ENCODE results near the gene CDKAL1.

Gene CDKAL1

DNA sequence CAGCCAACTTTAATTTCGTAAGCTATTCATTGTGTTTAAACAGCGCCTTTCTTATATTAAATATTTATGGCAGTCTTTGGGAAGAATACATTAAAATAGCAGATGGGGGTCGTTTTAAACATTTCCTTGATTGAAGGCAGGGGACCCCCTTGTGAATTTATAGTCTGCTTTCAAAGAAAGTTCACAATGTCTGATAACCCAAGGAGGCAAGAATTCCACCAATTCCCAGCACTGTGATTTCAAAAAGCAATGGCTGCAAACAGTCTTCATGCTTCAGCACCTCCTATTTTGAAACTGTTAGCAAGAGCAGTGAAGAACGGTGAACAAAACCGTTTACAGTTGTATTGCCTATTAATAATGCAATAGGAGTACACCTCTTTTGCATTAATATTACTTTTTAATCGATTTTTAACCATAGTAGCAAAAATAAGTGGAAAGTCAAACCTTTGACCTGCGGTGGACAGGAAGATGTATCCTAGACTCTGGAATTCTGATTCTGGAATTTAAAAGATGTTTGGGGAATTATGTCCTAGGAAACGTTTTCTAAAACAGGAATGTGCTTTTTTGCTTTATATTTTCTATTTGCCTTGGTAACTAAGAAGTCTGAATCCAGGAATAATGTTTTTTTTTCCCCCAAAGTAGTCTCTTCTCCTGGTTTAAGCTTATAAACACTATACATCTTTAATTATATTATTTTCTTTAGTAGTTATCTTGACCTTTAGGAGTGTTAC is 393.0 kb downstream of the CDKAL1 start:
- FAIRE-seq = no peak
- DNase-seq (ENCODE audit: insufficient read length, low spot score) = no peak
- TF ChIP-seq SPI1 (IDR thresholded peaks at IDR 0.05; ENCODE audit: low read depth, low read length) (no peak), TAF1 (IDR thresholded peaks at IDR 0.05; ENCODE audit: low read depth, low read length) (no peak), PAX5 (IDR thresholded peaks at IDR 0.05; ENCODE audit: insufficient read depth, low read length, severe bottlenecking) (no peak), POLR2A (IDR thresholded peaks at IDR 0.05; ENCODE audit: low read depth, low read length) (no peak), POU2F2 (IDR thresholded peaks at IDR 0.05; ENCODE audit: low read depth, low read length) (no peak), POLR2AphosphoS5 (IDR thresholded peaks at IDR 0.05; ENCODE audit: low read depth, low read length) (no peak)

GRCh38 chr6:20929283-20929682 is 395.0 kb downstream of the CDKAL1 start:
- TF ChIP-seq POLR2AphosphoS5 (IDR thresholded peaks at IDR 0.05; ENCODE audit: low read depth, low read length) = no peak
- TF ChIP-seq PAX5 (IDR thresholded peaks at IDR 0.05; ENCODE audit: insufficient read depth, low read length, severe bottlenecking) = no peak
- TF ChIP-seq POLR2A (IDR thresholded peaks at IDR 0.05; ENCODE audit: low read depth, low read length) = no peak
- TF ChIP-seq POU2F2 (IDR thresholded peaks at IDR 0.05; ENCODE audit: low read depth, low read length) = no peak
- TF ChIP-seq TAF1 (IDR thresholded peaks at IDR 0.05; ENCODE audit: low read depth, low read length) = no peak
- no peak for TF ChIP-seq SPI1 (IDR thresholded peaks at IDR 0.05; ENCODE audit: low read depth, low read length)
- FAIRE-seq (no peak), DNase-seq (ENCODE audit: insufficient read length, low spot score) (no peak)

DNA sequence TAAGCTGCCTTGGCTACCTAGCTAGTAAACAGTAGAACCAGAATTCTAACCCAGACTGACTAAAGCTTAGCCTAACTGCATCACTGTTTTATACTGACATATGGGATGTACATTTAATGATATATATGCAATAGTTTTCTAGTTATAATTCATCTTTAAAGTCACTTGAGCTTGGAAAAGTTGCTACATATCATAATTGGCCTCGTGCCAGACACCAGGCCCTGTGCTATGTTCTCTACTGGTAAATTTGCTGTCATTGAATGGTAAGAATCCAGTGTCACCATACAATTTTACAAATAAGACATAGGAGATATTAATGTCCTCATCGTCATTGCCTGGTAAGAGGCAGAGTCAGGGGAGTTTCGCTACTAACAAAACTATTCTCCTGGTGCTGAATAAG is 396.8 kb downstream of the CDKAL1 start:
- DNase-seq (ENCODE audit: insufficient read length, low spot score) (no peak), FAIRE-seq (no peak)
- TF ChIP-seq SPI1 (IDR thresholded peaks at IDR 0.05; ENCODE audit: low read depth, low read length) (no peak), POLR2A (IDR thresholded peaks at IDR 0.05; ENCODE audit: low read depth, low read length) (no peak), PAX5 (IDR thresholded peaks at IDR 0.05; ENCODE audit: insufficient read depth, low read length, severe bottlenecking) (no peak), POU2F2 (IDR thresholded peaks at IDR 0.05; ENCODE audit: low read depth, low read length) (no peak)

DNA sequence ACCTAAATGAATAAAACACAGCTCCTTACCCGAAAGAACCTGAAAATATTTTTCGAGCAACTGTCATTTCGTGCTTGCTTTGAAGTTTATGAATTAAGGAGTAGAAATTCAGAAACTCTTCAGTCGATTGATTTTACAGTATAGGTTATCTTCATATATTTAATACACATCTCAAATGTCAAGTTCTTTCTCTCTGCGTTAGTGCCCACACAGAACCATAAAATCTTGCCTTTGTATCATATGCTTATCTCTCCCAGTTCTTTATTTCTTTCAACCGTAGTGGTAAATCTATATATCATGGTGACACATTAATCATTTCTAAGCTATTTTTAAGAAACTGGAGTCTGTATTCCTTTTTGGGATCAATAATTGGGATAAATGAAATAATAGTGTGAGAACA is 397.5 kb downstream of the CDKAL1 start:
- TF ChIP-seq POLR2AphosphoS5 (IDR thresholded peaks at IDR 0.05; ENCODE audit: low read depth, low read length) (no peak), POU2F2 (IDR thresholded peaks at IDR 0.05; ENCODE audit: low read depth, low read length) (no peak), SPI1 (IDR thresholded peaks at IDR 0.05; ENCODE audit: low read depth, low read length) (no peak), POLR2A (IDR thresholded peaks at IDR 0.05; ENCODE audit: low read depth, low read length) (no peak), PAX5 (IDR thresholded peaks at IDR 0.05; ENCODE audit: insufficient read depth, low read length, severe bottlenecking) (no peak), TAF1 (IDR thresholded peaks at IDR 0.05; ENCODE audit: low read depth, low read length) (no peak)
- DNase-seq (ENCODE audit: insufficient read length, low spot score) (no peak), FAIRE-seq (no peak)

DNA sequence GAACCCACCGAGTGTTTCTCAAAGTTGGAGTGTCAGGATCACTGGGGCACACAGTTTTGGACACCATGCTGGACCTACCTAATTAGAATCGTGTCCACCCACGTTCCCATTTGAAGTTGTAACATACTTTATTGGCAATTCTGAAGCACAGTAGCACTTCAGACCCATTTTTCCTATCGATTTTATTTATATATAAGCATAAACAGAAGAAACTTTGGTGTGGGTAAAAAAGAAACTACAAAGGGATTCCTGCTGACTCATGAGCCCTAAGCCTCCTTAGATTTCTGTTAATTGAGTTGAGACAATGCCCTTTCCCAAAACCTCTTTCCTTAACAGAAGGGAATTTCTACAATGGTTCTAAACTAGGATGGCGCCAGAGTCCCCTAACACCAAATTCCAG is 398.0 kb downstream of the CDKAL1 start:
- TF ChIP-seq TAF1 (IDR thresholded peaks at IDR 0.05; ENCODE audit: low read depth, low read length) (no peak), POLR2AphosphoS5 (IDR thresholded peaks at IDR 0.05; ENCODE audit: low read depth, low read length) (no peak), POLR2A (IDR thresholded peaks at IDR 0.05; ENCODE audit: low read depth, low read length) (no peak), POU2F2 (IDR thresholded peaks at IDR 0.05; ENCODE audit: low read depth, low read length) (no peak), SPI1 (IDR thresholded peaks at IDR 0.05; ENCODE audit: low read depth, low read length) (no peak), PAX5 (IDR thresholded peaks at IDR 0.05; ENCODE audit: insufficient read depth, low read length, severe bottlenecking) (no peak)
- FAIRE-seq (no peak), DNase-seq (ENCODE audit: insufficient read length, low spot score) (no peak)

GRCh38 chr6:20933057-20933788 is 399.0 kb downstream of the CDKAL1 start:
- DNase-seq (ENCODE audit: insufficient read length, low spot score) (no peak), FAIRE-seq (no peak)
- no peak for TF ChIP-seq PAX5 (IDR thresholded peaks at IDR 0.05; ENCODE audit: insufficient read depth, low read length, severe bottlenecking)
- TF ChIP-seq POLR2A (IDR thresholded peaks at IDR 0.05; ENCODE audit: low read depth, low read length) = no peak
- TF ChIP-seq SPI1 (IDR thresholded peaks at IDR 0.05; ENCODE audit: low read depth, low read length) = no peak

DNA sequence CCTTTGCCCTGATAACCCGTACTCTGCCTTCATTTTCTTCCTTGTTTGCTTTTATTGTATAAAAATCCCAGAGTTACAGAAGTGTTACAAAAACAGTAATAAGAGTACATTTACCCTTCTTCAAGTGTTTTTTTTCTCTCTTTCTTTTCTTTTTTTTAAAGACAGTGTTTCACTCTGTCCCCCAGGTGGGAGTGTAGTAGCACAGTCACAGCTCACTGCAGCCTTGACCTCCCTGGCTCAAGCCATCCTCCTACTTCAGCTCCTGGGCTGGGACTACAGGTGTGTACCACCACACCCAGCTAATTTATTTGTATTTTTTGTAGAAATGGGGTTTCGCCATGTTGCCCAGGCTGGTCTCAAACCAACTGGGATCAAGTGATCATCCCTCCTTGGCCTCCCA is 402.7 kb downstream of the CDKAL1 start:
- no peak for TF ChIP-seq TAF1 (IDR thresholded peaks at IDR 0.05; ENCODE audit: low read depth, low read length)
- no peak for TF ChIP-seq POLR2A (IDR thresholded peaks at IDR 0.05; ENCODE audit: low read depth, low read length)
- TF ChIP-seq SPI1 (IDR thresholded peaks at IDR 0.05; ENCODE audit: low read depth, low read length) = no peak
- TF ChIP-seq POLR2AphosphoS5 (IDR thresholded peaks at IDR 0.05; ENCODE audit: low read depth, low read length) = no peak
- TF ChIP-seq POU2F2 (IDR thresholded peaks at IDR 0.05; ENCODE audit: low read depth, low read length) = no peak
- no peak for TF ChIP-seq PAX5 (IDR thresholded peaks at IDR 0.05; ENCODE audit: insufficient read depth, low read length, severe bottlenecking)
- FAIRE-seq (no peak), DNase-seq (ENCODE audit: insufficient read length, low spot score) (no peak)

- no peak for FAIRE-seq
- no peak for TF ChIP-seq PAX5 (IDR thresholded peaks at IDR 0.05; ENCODE audit: insufficient read depth, low read length, severe bottlenecking)
- no peak for TF ChIP-seq TAF1 (IDR thresholded peaks at IDR 0.05; ENCODE audit: low read depth, low read length)
- no peak for DNase-seq (ENCODE audit: insufficient read length, low spot score)
These were observed 405.0 kb downstream of the CDKAL1 start for GRCh38 chr6:20939161-20939775.

- FAIRE-seq (no peak), DNase-seq (ENCODE audit: insufficient read length, low spot score) (no peak)
- TF ChIP-seq POLR2A (IDR thresholded peaks at IDR 0.05; ENCODE audit: low read depth, low read length) (no peak), POLR2AphosphoS5 (IDR thresholded peaks at IDR 0.05; ENCODE audit: low read depth, low read length) (no peak), PAX5 (IDR thresholded peaks at IDR 0.05; ENCODE audit: insufficient read depth, low read length, severe bottlenecking) (no peak), POU2F2 (IDR thresholded peaks at IDR 0.05; ENCODE audit: low read depth, low read length) (no peak), TAF1 (IDR thresholded peaks at IDR 0.05; ENCODE audit: low read depth, low read length) (no peak), SPI1 (IDR thresholded peaks at IDR 0.05; ENCODE audit: low read depth, low read length) (no peak)
These were observed 408.9 kb downstream of the CDKAL1 start for GRCh38 chr6:20943040-20943627.
